ENCODE results near the gene EIF3M. TPM values are rescaled to one million over a fixed set of nuclear protein-coding genes. Genes with fewer than 3 reads are reported as not detected.

Gene EIF3M
- total RNA-seq, result 212 and 238 TPM in 2 replicates
- long read RNA-seq, full-length matches to known transcripts, result 160 of 194 reads
- long read RNA-seq, partial matches to known transcripts, result 6 of 194 reads
- long read RNA-seq, other reads (novel, unspliced or antisense), result 28 of 194 reads

GRCh38 chr11:32583459-32584271 is at the start of gene EIF3M:
TSS of gene EIF3M (plus strand) at chr11:32583831. CDS start at chr11:32583888, 57 bp downstream.
- Mint-ChIP-seq H3K27me3 (no peaks in the 10 kb centered on the region), H3K27ac (peak within 1 kb of the TSS; percentile 98), H3K4me1 (ENCODE audit: low read depth) (peaks cover 20% of the 10 kb centered on the region), H3K9me3 (ENCODE audit: low read depth) (no peaks in the 10 kb centered on the region), H3K4me3 (ENCODE audit: low read depth) (peak within 1 kb of the TSS; percentile 95), H3K36me3 (ENCODE audit: insufficient read depth) (peaks cover 4% of the 10 kb centered on the region)
- TF ChIP-seq CTCF (IDR thresholded peaks at IDR 0.05; ENCODE audit: unreplicated experiment), result no peak
- DNase-seq (ENCODE audit: low spot score, unreplicated experiment), result peak; percentile 92

GRCh38 chr11:32538804-32539203 is 44.8 kb upstream of the EIF3M start:
- no peak overlapping the region for H3K27ac Mint-ChIP-seq
- DNase-seq (ENCODE audit: low spot score, unreplicated experiment), result no peak
- H3K27me3 Mint-ChIP-seq, result no peaks in the 10 kb centered on the region
- no peak for TF ChIP-seq CTCF (IDR thresholded peaks at IDR 0.05; ENCODE audit: unreplicated experiment)
- H3K4me3 Mint-ChIP-seq (ENCODE audit: low read depth), result no peak overlapping the region
- no peaks in the 10 kb centered on the region for H3K36me3 Mint-ChIP-seq (ENCODE audit: insufficient read depth)
- H3K9me3 Mint-ChIP-seq (ENCODE audit: low read depth), result peaks cover 7% of the 10 kb centered on the region
- no peaks in the 10 kb centered on the region for H3K4me1 Mint-ChIP-seq (ENCODE audit: low read depth)

- no peak overlapping the region for H3K4me3 Mint-ChIP-seq (ENCODE audit: low read depth)
- H3K9me3 Mint-ChIP-seq (ENCODE audit: low read depth), result peaks cover 2% of the 10 kb centered on the region
- TF ChIP-seq CTCF (IDR thresholded peaks at IDR 0.05; ENCODE audit: unreplicated experiment), result no peak
- peaks cover 10% of the 10 kb centered on the region for H3K4me1 Mint-ChIP-seq (ENCODE audit: low read depth)
- no peak for DNase-seq (ENCODE audit: low spot score, unreplicated experiment)
- H3K27me3 Mint-ChIP-seq, result no peaks in the 10 kb centered on the region
- no peak overlapping the region for H3K27ac Mint-ChIP-seq
- H3K36me3 Mint-ChIP-seq (ENCODE audit: insufficient read depth), result no peaks in the 10 kb centered on the region
These were observed 33.9 kb upstream of the EIF3M start for GRCh38 chr11:32549611-32550187.

- Mint-ChIP-seq H3K36me3 (ENCODE audit: insufficient read depth) (no peaks in the 10 kb centered on the region), H3K27ac (no peak overlapping the region), H3K9me3 (ENCODE audit: low read depth) (peaks cover 2% of the 10 kb centered on the region), H3K4me3 (ENCODE audit: low read depth) (no peak overlapping the region), H3K4me1 (ENCODE audit: low read depth) (peaks cover 12% of the 10 kb centered on the region), H3K27me3 (no peaks in the 10 kb centered on the region)
- TF ChIP-seq CTCF (IDR thresholded peaks at IDR 0.05; ENCODE audit: unreplicated experiment), result no peak
- DNase-seq (ENCODE audit: low spot score, unreplicated experiment), result no peak
These were observed 33.4 kb upstream of the EIF3M start for GRCh38 chr11:32550207-32550606.

GRCh38 chr11:32555091-32555490 is 28.5 kb upstream of the EIF3M start:
- no peak overlapping the region for H3K27ac Mint-ChIP-seq
- H3K9me3 Mint-ChIP-seq (ENCODE audit: low read depth), result no peaks in the 10 kb centered on the region
- H3K4me1 Mint-ChIP-seq (ENCODE audit: low read depth), result peaks cover 12% of the 10 kb centered on the region
- H3K27me3 Mint-ChIP-seq, result no peaks in the 10 kb centered on the region
- TF ChIP-seq CTCF (IDR thresholded peaks at IDR 0.05; ENCODE audit: unreplicated experiment), result no peak
- no peak overlapping the region for H3K4me3 Mint-ChIP-seq (ENCODE audit: low read depth)
- no peak for DNase-seq (ENCODE audit: low spot score, unreplicated experiment)
- no peaks in the 10 kb centered on the region for H3K36me3 Mint-ChIP-seq (ENCODE audit: insufficient read depth)

Data from progenitor cell of endocrine pancreas (in vitro differentiated cells).